Keratinocyte (primary cell): ENCODE results near the gene ADCY10. TPM values are rescaled to one million over a fixed set of nuclear protein-coding genes. Genes with fewer than 3 reads are reported as not detected.
A peak's percentile ranks its signal among the peaks of the same experiment; 100 is the strongest.

ENCODE experiments used
- DNase-seq: peaks from one replicate; pipeline ENCODE4 v3.0.0-alpha.2; 2011; ENCODE audit warnings: low read depth, missing footprints, low spot score
- FAIRE-seq: peaks from 2 replicates; lab custom pipeline; 2011; peaks lifted over from hg19 to GRCh38; lab: Jason Lieb, UNC
- H2AFZ ChIP-seq: 2 replicates; pipeline ENCODE4 v1.6.0; 2012; ENCODE audit warnings: low read length, control low read depth, inconsistent platforms; ENCODE audit not compliant: control insufficient read depth
- H3K27ac ChIP-seq: 2 replicates; pipeline ENCODE4 v1.5.1; 2011; ENCODE audit warnings: low read length; ENCODE audit not compliant: control insufficient read depth, insufficient read depth
- H3K27me3 ChIP-seq: 3 replicates; pipeline ENCODE4 v1.6.0; 2011; ENCODE audit warnings: low read length; ENCODE audit not compliant: control insufficient read depth, insufficient read depth; ENCODE audit errors: extremely low read depth
- H3K36me3 ChIP-seq, 2 experiments: 2 replicates in 1 of 2; 3 replicates in 1 of 2; pipeline ENCODE4 v1.5.1; 2011; ENCODE audit warnings: low read length in 2 of 2, mild to moderate bottlenecking in 1 of 2; ENCODE audit not compliant: control insufficient read depth in 2 of 2, insufficient read depth in 2 of 2; ENCODE audit errors: extremely low read depth in 1 of 2
- H3K4me1 ChIP-seq: 3 replicates; pipeline ENCODE4 v1.5.1; 2011; ENCODE audit warnings: low read length; ENCODE audit not compliant: control insufficient read depth, insufficient read depth; ENCODE audit errors: extremely low read depth
- H3K4me2 ChIP-seq: 3 replicates; pipeline ENCODE4 v1.6.0; 2011; ENCODE audit warnings: low read depth, low read length; ENCODE audit not compliant: control insufficient read depth, insufficient read depth; ENCODE audit errors: extremely low read depth
- H3K4me3 ChIP-seq, 3 experiments: fragments of 200-600 bp in 1 of 3; sonication (generic) in 1 of 3; 2 replicates in 2 of 3; 3 replicates in 1 of 3; pipeline ENCODE4 v1.5.1; 2011 to 2016; ENCODE audit warnings: low read length in 3 of 3, mild to moderate bottlenecking in 3 of 3, control low read depth in 2 of 3, inconsistent platforms in 1 of 3, low read depth in 1 of 3, mixed read lengths in 1 of 3, mixed run types in 1 of 3, moderate library complexity in 1 of 3; ENCODE audit not compliant: control insufficient read depth in 2 of 3, insufficient read depth in 2 of 3; ENCODE audit errors: extremely low read depth in 1 of 3
- H3K79me2 ChIP-seq: 2 replicates; pipeline ENCODE4 v1.6.0; 2012; ENCODE audit warnings: low read length; ENCODE audit not compliant: control insufficient read depth, insufficient read depth
- H3K9ac ChIP-seq: 3 replicates; pipeline ENCODE4 v1.6.0; 2011; ENCODE audit warnings: low read length; ENCODE audit not compliant: control insufficient read depth, insufficient read depth; ENCODE audit errors: extremely low read depth
- H3K9me1 ChIP-seq: 3 replicates; pipeline ENCODE4 v1.6.0; 2011; ENCODE audit warnings: low read length; ENCODE audit not compliant: control insufficient read depth, insufficient read depth; ENCODE audit errors: extremely low read depth
- H3K9me3 ChIP-seq: 2 replicates; pipeline ENCODE4 v1.5.1; 2012; ENCODE audit warnings: low read depth, low read length; ENCODE audit not compliant: control insufficient read depth
- H4K20me1 ChIP-seq: 3 replicates; pipeline ENCODE4 v1.6.0; 2011; ENCODE audit warnings: low read length; ENCODE audit not compliant: control insufficient read depth, insufficient read depth; ENCODE audit errors: extremely low read depth
- CTCF ChIP-seq, 3 experiments: IDR thresholded peaks in 1 of 3; conservative IDR thresholded peaks in 1 of 3; optimal IDR thresholded peaks in 1 of 3; 2 replicates in 2 of 3; 3 replicates in 1 of 3; pipeline versions ENCODE3 to v1.5.1; 2011; ENCODE audit warnings: low read length in 3 of 3, mild to moderate bottlenecking in 3 of 3, moderate library complexity in 2 of 3, control low read depth in 1 of 3, inconsistent platforms in 1 of 3; ENCODE audit not compliant: insufficient read depth in 2 of 3; ENCODE audit errors: extremely low read depth in 1 of 3
- EZH2 ChIP-seq: IDR thresholded peaks from one replicate; pipeline ENCODE4 v1.6.1; 2012; ENCODE audit warnings: inconsistent platforms, mild to moderate bottlenecking, low read length, moderate library complexity
- dilution Hi-C: fragments of 300-500 bp; cut with MboI; formaldehyde crosslinking; loops from one replicate; pipeline ENCODE4 v1.7.0; 2020; ENCODE audit warnings: low sequenced_read_pairs; ENCODE audit not compliant: extremely low pct_ligation_motif_present
- polyA plus RNA-seq, 5 experiments: library from polyadenylated mRNA; depleted of rRNA in 3 of 5; stranded (reverse) in 3 of 5; stranded (forward) in 1 of 5; unstranded in 1 of 5; fragments of >200 nt; gene quantifications; 1 replicate in 1 of 5; 2 replicates in 3 of 5; 3 replicates in 1 of 5; pipeline versions ENCODE4 v1.2.1 to v1.2.3, GENCODE V29; 2011 to 2012; ENCODE audit warnings: missing spikeins in 2 of 5, low read depth in 1 of 5, low replicate concordance in 1 of 5

The ADCY10 gene
- polyA plus RNA-seq, 1 donor (not counting 4 experiments of a cell fraction or from before 2014, with no cell fraction given) = 0.04 TPM

DNA sequence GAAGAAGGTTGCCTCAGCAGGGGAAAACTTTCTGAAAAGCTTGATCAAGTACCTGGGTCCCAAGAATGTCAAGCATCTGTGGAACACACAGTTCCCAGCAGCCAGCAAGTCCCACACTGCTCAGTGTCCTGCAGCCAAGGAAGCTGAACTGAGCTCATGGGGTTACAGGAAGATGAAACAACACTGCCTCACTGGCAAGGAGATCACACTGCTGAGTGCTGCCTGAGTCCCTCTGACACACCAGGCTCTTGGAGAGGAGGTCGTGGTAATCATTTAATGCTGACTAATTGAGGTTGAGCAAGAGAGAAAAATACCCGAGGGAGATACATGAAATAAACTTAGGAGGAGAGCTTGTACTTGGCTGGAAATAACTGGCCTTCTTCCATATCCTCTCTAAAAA lies 116.9 kb downstream of the ADCY10 start:
- FAIRE-seq = peak; percentile 98
- dilution Hi-C loops = no loop called here

DNA sequence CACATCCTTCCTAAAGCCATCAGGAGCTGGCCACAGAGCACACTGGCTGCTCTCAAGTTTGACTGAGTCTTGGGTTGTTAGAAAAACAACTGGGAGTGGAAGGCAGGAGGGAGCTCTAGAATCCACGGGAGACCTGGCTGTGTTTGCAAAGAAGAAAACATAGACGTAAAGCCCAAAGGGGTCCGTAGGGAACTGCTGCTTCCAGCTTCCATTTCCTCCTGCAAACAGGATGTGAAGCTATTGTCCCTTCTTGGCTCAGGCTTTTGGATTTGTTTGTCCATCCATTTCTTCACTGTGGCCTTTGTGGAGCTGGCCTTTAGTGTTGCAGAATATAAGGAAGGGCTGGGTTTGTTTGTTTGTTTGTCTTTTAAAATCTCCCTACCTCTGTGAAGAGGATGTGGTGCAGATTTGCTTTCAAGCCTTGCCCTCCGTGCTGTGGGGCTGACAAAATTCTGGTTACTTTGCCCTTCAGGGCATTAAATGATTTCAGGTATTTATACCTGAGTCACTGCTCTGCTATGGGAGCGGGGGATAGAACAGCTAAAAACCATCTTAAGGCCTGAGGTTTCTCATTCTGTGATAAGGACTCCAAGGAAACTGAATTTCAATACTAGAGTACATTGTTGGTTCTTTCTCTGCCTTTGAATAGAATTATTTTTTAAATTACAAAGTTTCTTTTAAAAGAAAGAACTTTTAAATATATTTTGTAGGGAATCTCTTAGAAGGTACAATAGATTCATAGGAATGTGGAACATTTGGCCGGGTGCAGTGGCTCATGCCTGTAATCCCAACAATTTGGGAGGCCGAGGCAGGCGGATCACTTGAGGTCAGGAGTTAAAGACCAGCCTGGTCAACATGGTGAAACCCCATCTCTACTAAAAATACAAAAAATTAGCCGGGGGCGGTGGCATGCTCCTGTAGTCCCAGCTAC lies 117.9 kb downstream of the ADCY10 start:
- Histone ChIP-seq H3K36me3 (peaks cover 0 to 3% of the 10 kb centered on the region in 2 experiments), H3K4me2 (peak overlapping the region; percentile 86), H3K9ac (peak overlapping the region; percentile 53), H4K20me1 (no peaks in the 10 kb centered on the region), H3K4me1 (peaks cover 49% of the 10 kb centered on the region), H3K27me3 (no peaks in the 10 kb centered on the region), H3K79me2 (no peaks in the 10 kb centered on the region), H3K4me3 (peak overlapping the region in 1 of 3 experiments; percentile 13), H2AFZ (no peak overlapping the region), H3K9me3 (no peaks in the 10 kb centered on the region), H3K9me1 (no peaks in the 10 kb centered on the region), H3K27ac (peak overlapping the region; percentile 89)
- TF ChIP-seq CTCF (optimal IDR thresholded peaks at IDR 0.05 in 1 of 3, IDR thresholded peaks at IDR 0.05 in 1 of 3, conservative IDR thresholded peaks at IDR 0.05 in 1 of 3; ENCODE audit: extremely low read depth in 1 of 3, insufficient read depth in 2 of 3, low read length in 3 of 3) (no peak), EZH2 (no peak)
- dilution Hi-C loops = no loop called here
- FAIRE-seq (peak; percentile 80), DNase-seq (peak; percentile 41)

More for the DNA sequence above, 116.9 kb downstream of the ADCY10 start:
- no peaks in the 10 kb centered on the region for H3K27me3 ChIP-seq
- peak overlapping the region in 2 of 3 experiments; percentile 33 to 34 for H3K4me3 ChIP-seq
- peaks cover 48% of the 10 kb centered on the region for H3K4me1 ChIP-seq
- H4K20me1 ChIP-seq = no peaks in the 10 kb centered on the region
- peak in 2 of 3 experiments; percentile 27 to 55 for TF ChIP-seq CTCF (optimal IDR thresholded peaks at IDR 0.05 in 1 of 3, IDR thresholded peaks at IDR 0.05 in 1 of 3, conservative IDR thresholded peaks at IDR 0.05 in 1 of 3; ENCODE audit: extremely low read depth in 1 of 3, insufficient read depth in 2 of 3, low read length in 3 of 3)
- no peak for TF ChIP-seq EZH2
- H3K4me2 ChIP-seq = peak overlapping the region; percentile 86
- peak; percentile 86 for DNase-seq
- H3K27ac ChIP-seq = peak overlapping the region; percentile 89
- peaks cover 0 to 3% of the 10 kb centered on the region in 2 experiments for H3K36me3 ChIP-seq
- no peak overlapping the region for H2AFZ ChIP-seq
- no peaks in the 10 kb centered on the region for H3K79me2 ChIP-seq
- no peaks in the 10 kb centered on the region for H3K9me3 ChIP-seq
- peak overlapping the region; percentile 53 for H3K9ac ChIP-seq
- no peaks in the 10 kb centered on the region for H3K9me1 ChIP-seq
